Mesendoderm (in vitro differentiated cells): ENCODE measurements around the gene GNB1L.

Experiments
- DNase-seq: peaks from one replicate; pipeline ENCODE4 v3.0.0; 2013
- H2AK5ac ChIP-seq: 2 replicates; pipeline ENCODE4 v1.6.1; 2013; ENCODE audit warnings: low read length, inconsistent platforms
- H2BK120ac ChIP-seq: 2 replicates; pipeline ENCODE4 v1.6.1; 2013; ENCODE audit warnings: low read depth, mild to moderate bottlenecking, low read length, moderate library complexity, mixed read lengths
- H2BK15ac ChIP-seq: replicated peaks from 2 replicates; pipeline ENCODE4 v1.6.1; 2013; ENCODE audit warnings: low read depth, mild to moderate bottlenecking, moderate library complexity
- H2BK5ac ChIP-seq: 2 replicates; pipeline ENCODE4 v1.6.1; 2013; ENCODE audit warnings: low read length, inconsistent platforms
- H3K18ac ChIP-seq: 2 replicates; pipeline ENCODE4 v1.6.1; 2013; ENCODE audit warnings: mild to moderate bottlenecking, low read length, mixed read lengths
- H3K23ac ChIP-seq: one replicate; pipeline ENCODE4 v1.6.1; 2013; ENCODE audit warnings: low read length
- H3K27ac ChIP-seq: 2 replicates; pipeline ENCODE4 v1.5.1; 2013; ENCODE audit warnings: low read depth, mild to moderate bottlenecking, inconsistent platforms, low read length, moderate library complexity
- H3K27me3 ChIP-seq: 2 replicates; pipeline ENCODE4 v1.6.1; 2013; ENCODE audit warnings: low read length, control low read depth, mild to moderate bottlenecking, inconsistent platforms; ENCODE audit not compliant: insufficient read depth, poor library complexity
- H3K36me3 ChIP-seq: 2 replicates; pipeline ENCODE4 v1.6.1; 2013; ENCODE audit warnings: low read length, inconsistent platforms; ENCODE audit not compliant: control insufficient read depth, insufficient read depth
- H3K4ac ChIP-seq: one replicate; pipeline ENCODE4 v1.6.1; 2013; ENCODE audit warnings: low read depth, mild to moderate bottlenecking, low read length, moderate library complexity
- H3K4me1 ChIP-seq: 2 replicates; pipeline ENCODE4 v1.6.1; 2013; ENCODE audit warnings: low read depth, low read length, inconsistent platforms; ENCODE audit not compliant: control insufficient read depth
- H3K4me2 ChIP-seq: 2 replicates; pipeline ENCODE4 v1.6.1; 2013; ENCODE audit warnings: low read length
- H3K4me3 ChIP-seq: 2 replicates; pipeline ENCODE4 v1.5.1; 2013; ENCODE audit warnings: mild to moderate bottlenecking, low read length
- H3K56ac ChIP-seq: one replicate; pipeline ENCODE4 v1.6.1; 2013; ENCODE audit warnings: low read length
- H3K79me1 ChIP-seq: 2 replicates; pipeline ENCODE4 v1.6.1; 2013; ENCODE audit warnings: low read length, inconsistent platforms
- H3K79me2 ChIP-seq: 2 replicates; pipeline ENCODE4 v1.6.1; 2013; ENCODE audit warnings: mild to moderate bottlenecking, low read length; ENCODE audit not compliant: control insufficient read depth, insufficient read depth
- H3K9ac ChIP-seq: 2 replicates; pipeline ENCODE4 v1.6.1; 2013; ENCODE audit warnings: low read length, inconsistent platforms
- H4K5ac ChIP-seq: one replicate; pipeline ENCODE4 v1.6.1; 2013; ENCODE audit warnings: low read length
- H4K8ac ChIP-seq: one replicate; pipeline ENCODE4 v1.6.1; 2013; ENCODE audit warnings: low read depth, mild to moderate bottlenecking, control low read depth, low read length, moderate library complexity
- WGBS: extraction: QIAGEN DNeasy Blood & Tissue Kit; methylation state at CpG from one replicate; pipeline ENCODE4 v1.1.7; 2013; ENCODE audit warnings: low lambda C conversion rate, missing lambda C conversion rate; ENCODE audit not compliant: insufficient coverage; ENCODE audit errors: extremely low coverage; 5-methylcytosine and 5-hydroxymethylcytosine counted together

The GNB1L gene

GRCh38 chr22:19773470-19774040 is 81.1 kb downstream of the GNB1L start:
- Histone ChIP-seq H4K8ac (no peak overlapping the region), H3K18ac (no peak overlapping the region), H4K5ac (no peak overlapping the region), H3K4me2 (no peak overlapping the region), H3K79me2 (no peaks in the 10 kb centered on the region), H3K56ac (no peak overlapping the region), H3K27me3 (peaks cover 3% of the 10 kb centered on the region), H2AK5ac (no peak overlapping the region), H2BK15ac (no peak overlapping the region), H3K36me3 (no peaks in the 10 kb centered on the region), H3K23ac (no peak overlapping the region), H3K4ac (no peak overlapping the region), H2BK120ac (no peak overlapping the region), H3K9ac (no peak overlapping the region), H3K27ac (no peak overlapping the region), H2BK5ac (no peak overlapping the region), H3K4me3 (no peak overlapping the region), H3K4me1 (no peaks in the 10 kb centered on the region), H3K79me1 (no peaks in the 10 kb centered on the region)
- no peak for DNase-seq
- no CpG with 5 or more reads among the region's 9 CpGs for WGBS

- H4K5ac ChIP-seq: no peak overlapping the region
- DNase-seq: no peak
- H3K4me2 ChIP-seq: no peak overlapping the region
- no peak overlapping the region for H2AK5ac ChIP-seq
- no peak overlapping the region for H2BK120ac ChIP-seq
- no peak overlapping the region for H4K8ac ChIP-seq
- H3K36me3 ChIP-seq: no peaks in the 10 kb centered on the region
- no peak overlapping the region for H3K4me3 ChIP-seq
- no peak overlapping the region for H2BK5ac ChIP-seq
- no peak overlapping the region for H3K23ac ChIP-seq
- H2BK15ac ChIP-seq: no peak overlapping the region
- no peak overlapping the region for H3K18ac ChIP-seq
- no peak overlapping the region for H3K56ac ChIP-seq
- H3K9ac ChIP-seq: no peak overlapping the region
- no peak overlapping the region for H3K4ac ChIP-seq
- no peaks in the 10 kb centered on the region for H3K79me2 ChIP-seq
- WGBS: no CpG with 5 or more reads among the region's 25 CpGs
- H3K27ac ChIP-seq: no peak overlapping the region
- no peaks in the 10 kb centered on the region for H3K79me1 ChIP-seq
- H3K4me1 ChIP-seq: no peaks in the 10 kb centered on the region
- peaks cover 8% of the 10 kb centered on the region for H3K27me3 ChIP-seq
These were observed 81.8 kb downstream of the GNB1L start for GRCh38 chr22:19772673-19773469.

- H3K23ac ChIP-seq: no peak overlapping the region
These were observed 82.3 kb downstream of the GNB1L start for GRCh38 chr22:19772422-19772672.

DNA sequence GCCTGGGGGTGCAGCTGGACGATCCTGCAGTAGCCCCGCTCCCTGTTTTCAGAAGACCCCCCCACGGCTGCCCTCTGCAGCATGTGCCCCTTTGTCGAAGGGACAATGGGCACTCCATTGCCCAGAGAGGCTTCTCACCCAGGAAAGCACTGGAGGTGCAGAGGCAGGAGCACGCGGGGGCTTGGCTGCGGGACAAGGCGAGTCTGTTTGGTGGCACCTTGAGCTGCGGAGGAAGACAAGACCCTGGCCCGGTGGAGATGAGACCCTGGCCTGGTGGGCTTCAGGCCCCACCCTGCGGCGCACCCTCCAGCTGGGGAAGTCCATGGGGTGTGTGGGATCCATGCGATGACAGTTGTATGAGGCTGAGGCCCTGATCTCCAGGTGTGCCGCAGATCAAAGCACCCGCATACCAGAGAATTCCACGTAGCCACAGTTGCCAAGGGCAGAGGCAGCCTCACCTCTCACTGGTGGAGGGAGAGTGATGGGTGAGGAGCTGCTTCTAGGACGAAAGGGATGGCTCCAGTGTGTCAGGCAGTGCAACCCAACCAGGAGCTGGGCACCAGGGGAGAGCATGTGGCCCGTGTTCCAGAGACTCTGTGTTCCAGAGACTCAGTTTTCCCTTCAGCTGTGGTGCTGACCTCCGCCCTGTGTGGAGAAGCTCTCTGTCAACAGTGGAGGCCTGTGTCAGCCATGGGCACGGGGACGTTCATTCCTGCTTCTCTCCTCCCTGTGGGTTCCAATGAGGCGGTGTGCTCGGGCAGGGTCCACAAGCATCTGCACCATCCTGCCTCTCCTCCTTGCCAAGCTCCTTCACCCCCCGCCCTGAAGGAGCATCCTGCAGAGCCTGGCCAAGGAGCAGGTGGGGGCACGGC is 84.1 kb downstream of the GNB1L start:
- Histone ChIP-seq H3K4me2 (no peak overlapping the region), H3K18ac (no peak overlapping the region), H3K79me2 (no peaks in the 10 kb centered on the region), H2BK15ac (no peak overlapping the region), H2AK5ac (no peak overlapping the region), H4K8ac (no peak overlapping the region), H3K4ac (no peak overlapping the region), H3K9ac (no peak overlapping the region), H3K23ac (no peak overlapping the region), H3K36me3 (no peaks in the 10 kb centered on the region), H3K27ac (no peak overlapping the region), H3K4me1 (no peaks in the 10 kb centered on the region), H3K27me3 (peaks cover 30% of the 10 kb centered on the region), H2BK120ac (no peak overlapping the region), H3K56ac (no peak overlapping the region), H3K79me1 (no peaks in the 10 kb centered on the region), H2BK5ac (no peak overlapping the region), H3K4me3 (no peak overlapping the region), H4K5ac (no peak overlapping the region)
- WGBS: no CpG with 5 or more reads among the region's 25 CpGs
- no peak for DNase-seq

More at GRCh38 chr22:19772422-19772672, 82.3 kb downstream of the GNB1L start:
- H3K4me1 ChIP-seq: no peaks in the 10 kb centered on the region
- H3K79me2 ChIP-seq: no peaks in the 10 kb centered on the region
- no peak for DNase-seq
- no CpG with 5 or more reads among the region's 4 CpGs for WGBS
- no peak overlapping the region for H3K4me3 ChIP-seq
- no peak overlapping the region for H4K5ac ChIP-seq
- peaks cover 13% of the 10 kb centered on the region for H3K27me3 ChIP-seq
- no peak overlapping the region for H3K9ac ChIP-seq
- H3K27ac ChIP-seq: no peak overlapping the region
- no peak overlapping the region for H2BK15ac ChIP-seq
- H3K36me3 ChIP-seq: no peaks in the 10 kb centered on the region
- H3K4ac ChIP-seq: no peak overlapping the region
- no peak overlapping the region for H2BK5ac ChIP-seq
- H4K8ac ChIP-seq: no peak overlapping the region
- no peak overlapping the region for H2AK5ac ChIP-seq
- H3K18ac ChIP-seq: no peak overlapping the region
- H2BK120ac ChIP-seq: no peak overlapping the region
- no peak overlapping the region for H3K56ac ChIP-seq
- no peaks in the 10 kb centered on the region for H3K79me1 ChIP-seq
- no peak overlapping the region for H3K4me2 ChIP-seq

DNA sequence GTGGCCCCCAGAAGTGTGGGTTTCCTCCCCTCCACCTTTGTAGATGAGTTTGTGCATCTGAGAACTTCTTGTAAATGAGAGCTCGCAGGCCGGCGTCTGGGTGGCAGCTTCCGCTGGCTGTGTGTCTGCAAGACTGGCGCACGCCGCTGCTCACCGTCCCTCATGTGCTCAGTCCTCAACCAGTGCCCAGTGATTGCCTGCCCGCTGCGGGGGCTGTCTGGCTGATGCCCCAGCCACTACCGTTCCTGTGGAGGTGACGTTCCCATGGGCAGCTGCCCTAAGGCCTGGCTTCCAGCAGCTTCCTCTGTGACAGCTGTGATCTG is 85.3 kb downstream of the GNB1L start:
- no peaks in the 10 kb centered on the region for H3K36me3 ChIP-seq
- H3K79me2 ChIP-seq: no peaks in the 10 kb centered on the region
- H3K9ac ChIP-seq: no peak overlapping the region
- no peak overlapping the region for H3K4me3 ChIP-seq
- no peak overlapping the region for H2BK5ac ChIP-seq
- no peak overlapping the region for H3K4ac ChIP-seq
- no peak overlapping the region for H3K4me2 ChIP-seq
- H3K4me1 ChIP-seq: peaks cover 3% of the 10 kb centered on the region
- no peak overlapping the region for H3K27ac ChIP-seq
- H2BK15ac ChIP-seq: no peak overlapping the region
- no peak overlapping the region for H3K18ac ChIP-seq
- no peak for DNase-seq
- H2BK120ac ChIP-seq: no peak overlapping the region
- H3K23ac ChIP-seq: peak overlapping the region; percentile 66
- WGBS: no CpG with 5 or more reads among the region's 12 CpGs
- H3K27me3 ChIP-seq: peaks cover 41% of the 10 kb centered on the region
- H2AK5ac ChIP-seq: no peak overlapping the region
- H3K56ac ChIP-seq: no peak overlapping the region
- no peak overlapping the region for H4K8ac ChIP-seq
- no peak overlapping the region for H4K5ac ChIP-seq
- H3K79me1 ChIP-seq: no peaks in the 10 kb centered on the region
